OCI-LY7 (cell line): ENCODE results near the gene TMEM200A. TPM values are rescaled to one million over a fixed set of nuclear protein-coding genes. Genes with fewer than 3 reads are reported as not detected.

Experiments
- BruUV-seq: library from RNA; stranded (reverse); fragments of 400-500 nt; replicated peaks from 2 replicates; lab custom pipeline; 2021; lab: Mats Ljungman, UMichigan
- CTCF ChIA-PET: fragments of 300-600 bp; sonication (Branson Sonifier 250); formaldehyde crosslinking; loops from one replicate; lab custom pipeline; 2022; ENCODE audit warnings: antibody characterized with exemption; ENCODE audit not compliant: unreplicated experiment; lab: Charles Lee
- POLR2A ChIA-PET: fragments of 300-600 bp; sonication (Branson Sonifier 250); formaldehyde crosslinking; loops from one replicate; lab custom pipeline; 2022; ENCODE audit warnings: antibody characterized with exemption; lab: Charles Lee
- DNase-seq: peaks from one replicate; pipeline ENCODE4 v3.0.0-alpha.2; 2015; ENCODE audit warnings: low spot score
- H2AFZ ChIP-seq: fragments of 200-600 bp; sonication (generic), shearing (Covaris generic); 2 replicates; pipeline ENCODE4 v1.6.1; 2014; ENCODE audit warnings: mild to moderate bottlenecking, antibody characterized with exemption, low read length, moderate library complexity
- H3K27ac ChIP-seq: fragments of 200-600 bp; sonication (generic); 2 replicates; pipeline ENCODE4 v1.5.1; 2014; ENCODE audit warnings: mixed run types, low read depth, mild to moderate bottlenecking, moderate library complexity, low read length, inconsistent platforms; ENCODE audit not compliant: poor library complexity, severe bottlenecking
- H3K36me3 ChIP-seq: fragments of 200-600 bp; sonication (generic); 2 replicates; pipeline ENCODE4 v1.6.1; 2014; ENCODE audit warnings: mild to moderate bottlenecking, antibody characterized with exemption, low read length, moderate library complexity, mixed read lengths; ENCODE audit not compliant: insufficient read depth
- H3K4me1 ChIP-seq: fragments of 200-600 bp; sonication (generic); 2 replicates; pipeline ENCODE4 v1.5.1; 2014; ENCODE audit warnings: mild to moderate bottlenecking, low read length; ENCODE audit not compliant: insufficient read depth, poor library complexity, severe bottlenecking
- H3K4me2 ChIP-seq: fragments of 200-600 bp; sonication (generic); 2 replicates; pipeline ENCODE4 v1.6.1; 2014; ENCODE audit warnings: mild to moderate bottlenecking, low read length
- H3K4me3 ChIP-seq: fragments of 200-600 bp; sonication (generic); 2 replicates; pipeline ENCODE4 v1.5.1; 2014; ENCODE audit warnings: mild to moderate bottlenecking, low read depth, low read length; ENCODE audit not compliant: poor library complexity, severe bottlenecking
- H3K79me2 ChIP-seq: fragments of 200-600 bp; sonication (generic); 2 replicates; pipeline ENCODE4 v1.6.1; 2016; ENCODE audit warnings: low read depth, mild to moderate bottlenecking, low read length, moderate library complexity, mixed read lengths; ENCODE audit not compliant: insufficient read depth
- H3K9me2 ChIP-seq: fragments of 200-600 bp; sonication (generic); 2 replicates; pipeline ENCODE4 v1.6.1; 2016; ENCODE audit warnings: mild to moderate bottlenecking, low read length, mixed read lengths; ENCODE audit not compliant: insufficient read depth
- H3K9me3 ChIP-seq: fragments of 200-600 bp; sonication (generic); 2 replicates; pipeline ENCODE4 v1.6.1; 2014; ENCODE audit warnings: mild to moderate bottlenecking, mixed run types, low read length, mixed read lengths
- H4K20me1 ChIP-seq: fragments of 200-600 bp; sonication (generic); 2 replicates; pipeline ENCODE4 v1.6.1; 2014; ENCODE audit warnings: mild to moderate bottlenecking, antibody characterized with exemption, low read length, moderate library complexity, mixed read lengths; ENCODE audit not compliant: insufficient read depth
- CTCF ChIP-seq: fragments of 200-600 bp; sonication (generic); conservative IDR thresholded peaks from 2 replicates; pipeline ENCODE4 v1.5.1; 2014; ENCODE audit warnings: mild to moderate bottlenecking, antibody characterized with exemption, low read length, moderate library complexity, mixed read lengths
- EZH2phosphoT487 ChIP-seq: fragments of 200-600 bp; sonication (generic); IDR thresholded peaks from 2 replicates; pipeline ENCODE4 v1.6.1; 2018; ENCODE audit warnings: low read depth, borderline replicate concordance, mild to moderate bottlenecking, mixed run types, antibody characterized with exemption, low read length, moderate library complexity, mixed read lengths
- intact Hi-C: fragments of 100-400 bp; cut with micrococcal nuclease; formaldehyde crosslinking; loops from one replicate; pipeline ENCODE4 v1.10.0; 2022; ENCODE audit not compliant: unreplicated experiment
- total RNA-seq, 2 experiments: library from RNA; depleted of rRNA in 1 of 2; stranded (reverse); fragments of >200 nt in 1 of 2; shearing (Covaris generic) in 1 of 2; gene quantifications; 2 replicates each; pipeline ENCODE4 v1.2.3, GENCODE V29; 2014 to 2022

Gene TMEM200A
- total RNA-seq, 2 experiments from 2014 or later, result not detected

GRCh38 chr6:130367767-130368166, 1.9 kb downstream of the TMEM200A start:
- Histone ChIP-seq H3K9me3 (no peaks in the 10 kb centered on the region), H4K20me1 (no peaks in the 10 kb centered on the region), H3K4me2 (no peak overlapping the region), H3K79me2 (no peaks in the 10 kb centered on the region), H3K9me2 (no peaks in the 10 kb centered on the region), H3K4me3 (no peak overlapping the region), H3K27ac (no peak overlapping the region), H3K4me1 (no peaks in the 10 kb centered on the region), H3K36me3 (no peaks in the 10 kb centered on the region), H2AFZ (no peak overlapping the region)
- no TSS peak for BruUV-seq
- POLR2A ChIA-PET, result interaction anchor here (0.7 to 1.1 kb wide), 2 partner anchors 10 to 26 kb away, joined by 3 read pairs; no protein-coding TSS in a partner anchor
- intact Hi-C loops, result no loop called here
- DNase-seq, result no peak
- TF ChIP-seq EZH2phosphoT487 (no peak), CTCF (no peak)
- CTCF ChIA-PET, result no interaction called here

- Histone ChIP-seq H4K20me1 (no peaks in the 10 kb centered on the region), H3K4me2 (no peak overlapping the region), H3K36me3 (no peaks in the 10 kb centered on the region), H3K9me3 (no peaks in the 10 kb centered on the region), H3K4me3 (no peak overlapping the region), H3K9me2 (no peaks in the 10 kb centered on the region), H3K79me2 (no peaks in the 10 kb centered on the region), H2AFZ (no peak overlapping the region), H3K4me1 (no peaks in the 10 kb centered on the region), H3K27ac (no peak overlapping the region)
- ChIA-PET POLR2A (interaction anchor here (1.1 kb wide), 1 partner anchor 10 kb away, joined by 3 read pairs; no protein-coding TSS in a partner anchor), CTCF (no interaction called here)
- DNase-seq, result no peak
- TF ChIP-seq CTCF (no peak), EZH2phosphoT487 (no peak)
- intact Hi-C loops, result no loop called here
- BruUV-seq, result no TSS peak
Measured at GRCh38 chr6:130368576-130368975, 2.8 kb downstream of the TMEM200A start.

- Histone ChIP-seq H3K27ac (no peak overlapping the region), H3K4me2 (no peak overlapping the region), H2AFZ (no peak overlapping the region), H3K36me3 (no peaks in the 10 kb centered on the region), H3K4me1 (no peaks in the 10 kb centered on the region), H3K79me2 (no peaks in the 10 kb centered on the region), H3K9me2 (no peaks in the 10 kb centered on the region), H3K9me3 (no peaks in the 10 kb centered on the region), H4K20me1 (no peaks in the 10 kb centered on the region), H3K4me3 (no peak overlapping the region)
- DNase-seq, result no peak
- POLR2A ChIA-PET, result no interaction called here
- CTCF ChIA-PET, result no interaction called here
- TF ChIP-seq EZH2phosphoT487 (no peak), CTCF (no peak)
- intact Hi-C loops, result no loop called here
- no TSS peak for BruUV-seq
Measured at GRCh38 chr6:130369831-130370230, 4.0 kb downstream of the TMEM200A start.
